Measurements from ENCODE around the gene FERMT3.

FERMT3 gene

GRCh38 chr11:64222651-64223000 is 16.1 kb downstream of the FERMT3 start:
- no peak for DNase-seq

GRCh38 chr11:64223001-64223651 is 16.6 kb downstream of the FERMT3 start:
- no peak for DNase-seq

GRCh38 chr11:64224151-64224890 is 17.8 kb downstream of the FERMT3 start:
- DNase-seq = no peak

- DNase-seq = no peak
Observed at GRCh38 chr11:64224891-64225607, 18.5 kb downstream of the FERMT3 start.

- no peak for DNase-seq
Observed at GRCh38 chr11:64225608-64226506, 19.3 kb downstream of the FERMT3 start, which contains the start of the genes NUDT22 and TRPT1. Gene NUDT22, plus strand, starts transcription at chr11:64226274. Its CDS starts 379 bp downstream, at chr11:64226653. Gene TRPT1, minus strand, starts transcription at chr11:64226186. Its CDS starts 326 bp downstream, at chr11:64225860.

- DNase-seq = no peak
Observed at GRCh38 chr11:64226507-64227051, 20.1 kb downstream of the FERMT3 start.

- no peak for DNase-seq
Observed at GRCh38 chr11:64227405-64227956, 21.0 kb downstream of the FERMT3 start.

- no peak for DNase-seq
Observed at GRCh38 chr11:64229090-64229743, 22.7 kb downstream of the FERMT3 start.

- no peak for DNase-seq
Observed at GRCh38 chr11:64229744-64230170, 23.2 kb downstream of the FERMT3 start.

GRCh38 chr11:64230171-64230984 is 23.9 kb downstream of the FERMT3 start, which contains the start of gene DNAJC4:
Gene DNAJC4, plus strand, starts transcription at chr11:64230548. Its CDS starts 307 bp downstream, at chr11:64230855.
- DNase-seq = peak; percentile 67

GRCh38 chr11:64230985-64231365 is 24.5 kb downstream of the FERMT3 start:
- no peak for DNase-seq

- no peak for DNase-seq
Observed at GRCh38 chr11:64231546-64231945, 25.0 kb downstream of the FERMT3 start.

- DNase-seq = no peak
Observed at GRCh38 chr11:64232182-64232966, 25.9 kb downstream of the FERMT3 start.

GRCh38 chr11:64232967-64233315 is 26.4 kb downstream of the FERMT3 start:
- DNase-seq = no peak

GRCh38 chr11:64233913-64234586 is 27.5 kb downstream of the FERMT3 start, which contains the start of gene VEGFB:
Gene VEGFB, plus strand, starts transcription at chr11:64234584. Its CDS starts 250 bp downstream, at chr11:64234834.
- DNase-seq = no peak

GRCh38 chr11:64234647-64235379 is 28.3 kb downstream of the FERMT3 start:
- DNase-seq = no peak

- no peak for DNase-seq
Observed at GRCh38 chr11:64235437-64236161, 29.1 kb downstream of the FERMT3 start.

All from NCI-H1436 treated with DMSO at 0.1 percent for 48 hours (cell line).